ENCODE measurements around the gene RPS15.

Gene RPS15

GRCh38 chr19:1450735-1451731, 12.8 kb downstream of the RPS15 start:
- Histone ChIP-seq H3K9ac (ENCODE audit: low read depth, low read length, poor library complexity, severe bottlenecking) (no peak overlapping the region), H3K36me3 (ENCODE audit: insufficient read depth, low read length) (no peaks in the 10 kb centered on the region), H2AFZ (ENCODE audit: low read length) (no peak overlapping the region), H3K79me2 (ENCODE audit: insufficient read depth, low read length) (no peaks in the 10 kb centered on the region), H4K20me1 (ENCODE audit: insufficient read depth, low read length, poor library complexity, severe bottlenecking) (peaks cover 3% of the 10 kb centered on the region), H3K9me2 (replicated peaks; ENCODE audit: low read depth, low read length) (no peaks in the 10 kb centered on the region), H3K27me3 (ENCODE audit: insufficient read depth, low read length, poor library complexity, severe bottlenecking) (no peaks in the 10 kb centered on the region), H3K4me2 (ENCODE audit: low read depth, low read length, poor library complexity, severe bottlenecking) (no peak overlapping the region), H3F3A (ENCODE audit: low read depth) (no peaks in the 10 kb centered on the region), H3K4me3 (ENCODE audit: low read length, poor library complexity, severe bottlenecking) (no peak overlapping the region), H3K9me3 (ENCODE audit: insufficient read depth, low read depth, low read length) (no peaks in the 10 kb centered on the region), H3K4me1 (ENCODE audit: insufficient read depth, low read length, poor library complexity, severe bottlenecking) (peaks cover 8% of the 10 kb centered on the region)
- TF ChIP-seq CTCF (conservative IDR thresholded peaks at IDR 0.05; ENCODE audit: low read length) (no peak), EZH2phosphoT487 (IDR thresholded peaks at IDR 0.05; ENCODE audit: borderline replicate concordance) (no peak)

GRCh38 chr19:1451916-1452801, 14.0 kb downstream of the RPS15 start:
- no peaks in the 10 kb centered on the region for H3F3A ChIP-seq (ENCODE audit: low read depth)
- no peaks in the 10 kb centered on the region for H3K9me2 ChIP-seq (replicated peaks; ENCODE audit: low read depth, low read length)
- no peaks in the 10 kb centered on the region for H3K79me2 ChIP-seq (ENCODE audit: insufficient read depth, low read length)
- no peaks in the 10 kb centered on the region for H3K36me3 ChIP-seq (ENCODE audit: insufficient read depth, low read length)
- no peak overlapping the region for H3K4me3 ChIP-seq (ENCODE audit: low read length, poor library complexity, severe bottlenecking)
- H3K4me2 ChIP-seq (ENCODE audit: low read depth, low read length, poor library complexity, severe bottlenecking): no peak overlapping the region
- no peak overlapping the region for H2AFZ ChIP-seq (ENCODE audit: low read length)
- H4K20me1 ChIP-seq (ENCODE audit: insufficient read depth, low read length, poor library complexity, severe bottlenecking): no peaks in the 10 kb centered on the region
- H3K27me3 ChIP-seq (ENCODE audit: insufficient read depth, low read length, poor library complexity, severe bottlenecking): no peaks in the 10 kb centered on the region
- H3K9me3 ChIP-seq (ENCODE audit: insufficient read depth, low read depth, low read length): no peaks in the 10 kb centered on the region
- H3K4me1 ChIP-seq (ENCODE audit: insufficient read depth, low read length, poor library complexity, severe bottlenecking): peaks cover 8% of the 10 kb centered on the region
- H3K9ac ChIP-seq (ENCODE audit: low read depth, low read length, poor library complexity, severe bottlenecking): no peak overlapping the region
- TF ChIP-seq CTCF (conservative IDR thresholded peaks at IDR 0.05; ENCODE audit: low read length) (no peak), EZH2phosphoT487 (IDR thresholded peaks at IDR 0.05; ENCODE audit: borderline replicate concordance) (no peak)

- H4K20me1 ChIP-seq (ENCODE audit: insufficient read depth, low read length, poor library complexity, severe bottlenecking): no peaks in the 10 kb centered on the region
- H3K4me2 ChIP-seq (ENCODE audit: low read depth, low read length, poor library complexity, severe bottlenecking): no peak overlapping the region
- no peaks in the 10 kb centered on the region for H3K36me3 ChIP-seq (ENCODE audit: insufficient read depth, low read length)
- no peak overlapping the region for H3K9ac ChIP-seq (ENCODE audit: low read depth, low read length, poor library complexity, severe bottlenecking)
- no peaks in the 10 kb centered on the region for H3K9me3 ChIP-seq (ENCODE audit: insufficient read depth, low read depth, low read length)
- H3K4me3 ChIP-seq (ENCODE audit: low read length, poor library complexity, severe bottlenecking): no peak overlapping the region
- H3K27me3 ChIP-seq (ENCODE audit: insufficient read depth, low read length, poor library complexity, severe bottlenecking): no peaks in the 10 kb centered on the region
- no peaks in the 10 kb centered on the region for H3K9me2 ChIP-seq (replicated peaks; ENCODE audit: low read depth, low read length)
- peaks cover 8% of the 10 kb centered on the region for H3K4me1 ChIP-seq (ENCODE audit: insufficient read depth, low read length, poor library complexity, severe bottlenecking)
- H3K79me2 ChIP-seq (ENCODE audit: insufficient read depth, low read length): no peaks in the 10 kb centered on the region
- no peak overlapping the region for H2AFZ ChIP-seq (ENCODE audit: low read length)
- H3F3A ChIP-seq (ENCODE audit: low read depth): no peaks in the 10 kb centered on the region
- TF ChIP-seq EZH2phosphoT487 (IDR thresholded peaks at IDR 0.05; ENCODE audit: borderline replicate concordance) (no peak), CTCF (conservative IDR thresholded peaks at IDR 0.05; ENCODE audit: low read length) (no peak)
Observed at GRCh38 chr19:1452802-1453524, 14.8 kb downstream of the RPS15 start.
